T-helper 9 cell (primary cell): ENCODE measurements around the gene CA5A.
"Not testable (repeated sequence)": the region's sequence is repeated elsewhere in the genome, so short reads cannot be mapped to it uniquely, and the experiment has no call there.

Experiments used
- DNase-seq: peaks from one replicate; pipeline ENCODE4 v3.0.0-alpha.2; 2020

The CA5A gene

GRCh38 chr16:87946596-87947347 is 10.4 kb upstream of the CA5A start:
- DNase-seq = no peak

- DNase-seq = no peak
Observed at GRCh38 chr16:87945351-87946042, 9.2 kb upstream of the CA5A start.

GRCh38 chr16:87942680-87943079 is 6.4 kb upstream of the CA5A start:
- no peak for DNase-seq

- no peak for DNase-seq
Observed at GRCh38 chr16:87939562-87940423, 3.5 kb upstream of the CA5A start.

GRCh38 chr16:87938412-87938949 is 2.2 kb upstream of the CA5A start:
- no peak for DNase-seq

GRCh38 chr16:87937231-87937542 is 858 bp upstream of the CA5A start:
- DNase-seq = not testable (repeated sequence)

- DNase-seq = not testable (repeated sequence)
Observed at GRCh38 chr16:87936016-87936374, 334 bp downstream of the CA5A start.

- DNase-seq = not testable (repeated sequence)
Observed at GRCh38 chr16:87934752-87935425, 1.4 kb downstream of the CA5A start.

- DNase-seq = no peak
Observed at GRCh38 chr16:87933140-87933495, 3.2 kb downstream of the CA5A start.

GRCh38 chr16:87932475-87933139 is 3.7 kb downstream of the CA5A start:
- DNase-seq = not testable (repeated sequence)

GRCh38 chr16:87931504-87931903 is 4.8 kb downstream of the CA5A start:
- DNase-seq = no peak

- DNase-seq = no peak
Observed at GRCh38 chr16:87930456-87930855, 5.9 kb downstream of the CA5A start.

- DNase-seq = no peak
Observed at GRCh38 chr16:87929986-87930385, 6.3 kb downstream of the CA5A start.

- DNase-seq = no peak
Observed at GRCh38 chr16:87927195-87927562, 9.2 kb downstream of the CA5A start.

GRCh38 chr16:87926246-87927194 is 9.8 kb downstream of the CA5A start:
- no peak for DNase-seq

- DNase-seq = no peak
Observed at GRCh38 chr16:87924811-87925670, 11.3 kb downstream of the CA5A start.

- no peak for DNase-seq
Observed at GRCh38 chr16:87924041-87924810, 12.1 kb downstream of the CA5A start.

- DNase-seq = no peak
Observed at GRCh38 chr16:87922250-87922871, 14.0 kb downstream of the CA5A start.

GRCh38 chr16:87921236-87921773 is 15.0 kb downstream of the CA5A start:
- no peak for DNase-seq
